Fibroblast of skin of left quadriceps (primary cell): ENCODE results near the gene TBC1D32.
A peak's percentile ranks its signal among the peaks of the same experiment; 100 is the strongest.
"Not testable (repeated sequence)": the region's sequence is repeated elsewhere in the genome, so short reads cannot be mapped to it uniquely, and the experiment has no call there.

Source experiments
- DNase-seq, 2 experiments: peaks; one replicate each; pipeline ENCODE4 v3.0.0-alpha.2; 2013; ENCODE audit warnings: low read depth in 2 of 2

The TBC1D32 gene

GRCh38 chr6:121334299-121335086 is at the start of gene TBC1D32:
Gene TBC1D32 (minus strand): TSS chr6:121334480. CDS start chr6:121334430, 50 bp downstream.
- peak; percentile 78 to 83 for DNase-seq

- no peak for DNase-seq
Observed at GRCh38 chr6:121383478-121383877, 49.2 kb upstream of the TBC1D32 start.

GRCh38 chr6:121382467-121383121 is 48.3 kb upstream of the TBC1D32 start:
- DNase-seq, result peak; percentile 10 to 17

GRCh38 chr6:121376411-121376810 is 42.1 kb upstream of the TBC1D32 start:
- DNase-seq, result no peak

- not testable (repeated sequence) for DNase-seq
Observed at GRCh38 chr6:121374219-121374618, 39.9 kb upstream of the TBC1D32 start.

- no peak for DNase-seq
Observed at GRCh38 chr6:121365536-121366521, 31.5 kb upstream of the TBC1D32 start.

- no peak for DNase-seq
Observed at GRCh38 chr6:121356575-121356974, 22.3 kb upstream of the TBC1D32 start.

- DNase-seq, result no peak
Observed at GRCh38 chr6:121354764-121355163, 20.5 kb upstream of the TBC1D32 start.

GRCh38 chr6:121352941-121353340 is 18.7 kb upstream of the TBC1D32 start:
- DNase-seq, result no peak

- no peak for DNase-seq
Observed at GRCh38 chr6:121351916-121352315, 17.6 kb upstream of the TBC1D32 start.

GRCh38 chr6:121349596-121349995 is 15.3 kb upstream of the TBC1D32 start:
- DNase-seq, result no peak

- no peak for DNase-seq
Observed at GRCh38 chr6:121347484-121347883, 13.2 kb upstream of the TBC1D32 start.

- DNase-seq, result no peak
Observed at GRCh38 chr6:121344539-121344938, 10.3 kb upstream of the TBC1D32 start.

- DNase-seq, result no peak
Observed at GRCh38 chr6:121339639-121340226, 5.5 kb upstream of the TBC1D32 start.

GRCh38 chr6:121338956-121339355 is 4.7 kb upstream of the TBC1D32 start:
- no peak for DNase-seq

- no peak for DNase-seq
Observed at GRCh38 chr6:121338366-121338765, 4.1 kb upstream of the TBC1D32 start.

- DNase-seq, result peak; percentile 10 to 11
Observed at GRCh38 chr6:121335087-121336008, 1.1 kb upstream of the TBC1D32 start.

- DNase-seq, result not testable (repeated sequence)
Observed at GRCh38 chr6:121333694-121334093, 586 bp downstream of the TBC1D32 start.

- DNase-seq, result no peak
Observed at GRCh38 chr6:121333196-121333595, 1.1 kb downstream of the TBC1D32 start.

- no peak for DNase-seq
Observed at GRCh38 chr6:121330516-121330915, 3.8 kb downstream of the TBC1D32 start.
